Fibroblast of skin of abdomen (primary cell): Measurements from ENCODE around the gene SH3RF2.
"Not testable (repeated sequence)": the region's sequence is repeated elsewhere in the genome, so short reads cannot be mapped to it uniquely, and the experiment has no call there.

Source experiments
- DNase-seq: peaks from one replicate; pipeline ENCODE4 v3.0.0-alpha.2; 2013

Gene SH3RF2

DNA sequence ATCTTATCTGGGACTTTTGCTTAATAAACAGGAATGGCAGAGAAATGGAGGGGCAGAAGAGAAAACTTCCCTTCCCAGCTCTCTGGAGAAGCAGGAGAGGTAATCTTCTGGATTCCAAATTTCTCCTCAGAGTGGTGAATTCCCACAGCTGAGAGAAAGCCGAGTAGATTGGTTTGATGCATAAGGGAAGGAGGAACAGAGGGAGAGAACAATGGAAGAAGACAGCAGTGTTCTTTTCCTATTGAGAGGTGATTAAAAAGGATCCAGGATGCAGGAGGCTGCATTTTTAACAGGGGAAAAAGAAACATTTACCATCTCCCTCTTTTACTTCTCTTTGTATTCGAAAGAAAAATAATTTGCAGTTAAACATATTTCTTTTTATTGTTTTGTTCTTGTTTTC is 13.1 kb downstream of the SH3RF2 start:
- no peak for DNase-seq

DNA sequence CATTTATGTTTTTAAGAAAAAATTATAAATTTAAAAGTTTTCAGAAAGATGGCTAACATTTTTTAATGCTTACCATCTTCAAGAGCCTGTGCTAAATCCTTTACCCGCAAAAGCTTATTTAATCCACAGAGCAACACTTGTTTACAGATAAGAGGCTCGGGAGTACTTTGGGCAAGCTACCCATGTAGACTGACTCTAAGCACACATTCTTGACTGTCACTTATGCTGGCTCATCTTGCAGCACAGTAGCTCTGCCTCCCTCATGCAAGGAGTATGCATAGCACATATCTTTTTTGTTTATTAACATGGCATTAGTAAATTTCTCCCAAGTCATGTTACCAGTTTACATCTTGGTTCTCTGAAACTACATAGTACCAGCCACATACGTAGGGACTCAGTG is 14.7 kb downstream of the SH3RF2 start:
- DNase-seq, result no peak

DNA sequence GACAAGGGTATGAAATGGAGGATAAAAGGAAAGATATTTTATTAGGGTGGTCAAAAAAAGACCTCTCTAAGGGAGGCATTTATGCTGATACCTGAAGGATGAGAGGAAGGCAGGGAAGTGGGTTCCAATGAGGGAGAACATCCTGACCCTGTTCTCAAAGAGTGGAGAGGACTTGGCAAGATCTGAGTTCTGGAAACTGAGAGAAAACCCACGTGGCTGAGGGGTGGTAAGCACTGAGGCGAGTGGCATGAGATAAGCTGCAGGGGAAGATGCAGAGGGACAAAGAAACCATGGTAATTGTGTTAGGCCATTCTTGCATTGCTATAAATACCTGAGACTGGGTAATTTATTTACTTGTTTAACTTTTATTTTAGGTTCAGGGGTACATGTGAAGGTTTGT is 16.8 kb downstream of the SH3RF2 start:
- DNase-seq, result no peak

DNA sequence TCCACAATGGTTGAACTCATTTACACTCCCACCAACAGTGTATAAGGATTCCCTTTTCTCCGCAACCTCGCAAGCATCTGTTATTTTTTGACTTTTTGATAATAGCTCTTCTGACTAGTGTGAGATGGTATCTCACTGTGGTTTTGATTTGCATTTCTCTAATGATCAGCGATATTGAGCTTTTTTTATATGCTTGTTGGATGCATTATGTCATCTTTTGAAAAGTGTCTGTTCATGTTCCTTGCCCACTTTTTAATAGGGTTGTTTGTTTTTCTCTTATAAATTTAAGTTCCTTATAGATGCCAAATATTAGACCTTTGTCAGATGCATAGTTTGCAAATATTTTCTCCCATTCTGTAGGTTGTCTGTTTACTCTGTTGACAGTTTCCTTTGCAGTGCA is 17.8 kb downstream of the SH3RF2 start:
- not testable (repeated sequence) for DNase-seq

DNA sequence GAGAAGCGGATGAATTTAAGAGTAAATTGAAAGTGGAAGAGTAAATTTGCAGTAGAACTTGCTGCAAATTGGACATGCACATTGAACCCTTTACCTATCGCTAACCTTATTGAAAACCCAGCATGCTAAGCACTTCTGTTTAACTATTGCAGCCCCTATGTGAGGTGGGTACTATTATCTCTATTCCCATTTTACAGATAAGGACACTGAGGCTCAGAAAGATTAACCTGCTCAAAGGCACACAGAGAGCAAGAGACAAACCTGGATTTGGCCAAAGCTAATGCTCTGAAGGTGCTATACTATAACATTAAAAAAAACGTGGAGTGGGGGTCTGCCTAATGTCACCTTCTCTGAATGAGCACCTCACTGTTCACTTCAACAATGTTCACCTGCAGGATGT is 21.0 kb downstream of the SH3RF2 start:
- no peak for DNase-seq

DNA sequence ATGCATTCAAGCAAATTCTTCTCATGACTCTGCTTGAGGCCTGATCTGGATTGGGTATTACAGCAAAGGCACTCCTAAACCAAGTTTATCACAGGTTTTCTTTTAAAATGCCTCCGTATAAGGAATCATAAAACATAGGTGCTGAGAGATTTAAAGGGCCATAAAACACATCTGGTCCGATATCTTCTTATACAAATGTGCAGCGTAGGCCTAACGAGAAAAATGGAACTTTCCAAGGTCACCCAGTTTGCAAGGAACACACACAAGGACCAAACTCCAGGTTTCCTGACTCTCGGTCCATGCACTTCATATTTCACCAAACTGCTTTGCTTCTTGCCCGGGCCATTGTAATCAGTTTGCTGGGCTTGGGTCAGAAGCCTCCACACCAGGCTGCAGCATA is 22.1 kb downstream of the SH3RF2 start:
- no peak for DNase-seq

- peak; percentile 28 for DNase-seq
Observed at GRCh38 chr5:145960166-145960565, 23.8 kb downstream of the SH3RF2 start.

DNA sequence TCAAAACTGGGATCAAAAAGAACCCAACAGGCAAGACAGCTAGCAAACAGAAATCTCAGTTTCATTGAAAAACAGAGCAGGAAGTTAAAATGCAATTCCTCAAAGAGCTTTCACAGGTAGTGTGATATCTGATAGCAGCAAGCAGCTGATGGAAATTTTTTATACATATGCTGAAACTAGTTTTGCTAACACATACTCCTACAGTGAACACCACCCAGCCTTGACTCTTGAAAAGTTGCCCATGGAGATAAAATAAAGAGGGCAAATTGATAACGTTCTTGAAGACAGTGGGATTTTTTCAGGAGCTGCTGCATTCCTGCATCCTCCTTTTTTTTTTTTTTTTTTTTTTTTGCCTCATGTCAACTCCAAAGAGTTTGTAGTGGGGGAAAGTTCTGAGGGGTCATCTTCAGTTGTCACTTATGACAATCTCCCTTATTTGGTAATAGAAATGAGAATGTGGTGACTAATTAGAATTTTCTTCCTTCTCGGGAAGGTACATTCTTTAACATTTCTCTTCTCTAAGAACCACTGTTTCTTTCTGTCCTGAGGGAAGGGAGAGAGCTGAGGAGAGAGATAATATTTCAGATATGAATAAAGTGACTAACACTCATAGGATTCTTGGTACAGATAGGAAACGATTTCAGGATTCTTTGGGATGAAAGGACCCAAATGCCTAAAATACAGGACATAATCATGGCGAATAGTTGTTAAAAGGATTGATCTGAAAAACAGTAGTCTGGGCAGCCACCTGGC is 24.6 kb downstream of the SH3RF2 start:
- DNase-seq, result peak; percentile 17

DNA sequence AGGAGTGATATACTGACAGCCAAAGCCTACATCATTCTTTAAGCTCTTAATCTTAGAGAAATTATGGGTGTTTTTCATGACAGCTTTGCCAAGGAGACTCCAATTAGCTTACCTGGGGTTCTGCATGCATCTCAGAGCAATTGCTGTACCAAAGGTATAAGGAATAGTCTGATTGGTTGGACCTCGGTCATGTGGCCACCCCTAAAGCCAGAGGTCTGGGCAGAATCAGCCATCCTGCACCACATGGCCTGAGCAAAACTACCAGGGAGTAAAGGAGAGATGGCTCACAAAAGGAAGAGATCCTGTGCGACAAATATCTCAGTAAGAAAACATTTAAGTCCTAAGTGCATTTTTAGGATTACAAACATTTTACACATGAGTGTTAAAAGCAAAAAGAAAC is 25.6 kb downstream of the SH3RF2 start:
- DNase-seq, result no peak

DNA sequence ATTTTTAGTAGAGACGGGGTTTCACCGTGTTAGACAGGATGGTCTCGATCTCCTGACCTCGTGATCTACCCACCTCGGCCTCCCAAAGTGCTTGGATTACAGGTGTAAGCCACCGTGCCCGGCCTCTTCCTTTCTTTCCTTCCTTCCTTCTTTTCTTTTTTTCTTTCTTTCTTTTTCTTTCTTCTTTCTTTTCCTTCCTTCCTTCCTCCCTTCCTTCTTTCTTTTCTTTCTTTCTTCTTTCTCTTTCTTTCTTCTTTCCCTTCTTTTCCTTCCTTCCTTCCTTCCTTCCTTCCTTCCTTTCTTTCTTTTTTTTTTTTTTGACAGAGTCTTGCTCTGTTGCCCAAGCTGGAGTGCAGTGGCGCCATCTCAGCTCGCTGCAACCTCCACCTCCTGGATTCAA is 27.6 kb downstream of the SH3RF2 start:
- DNase-seq, result not testable (repeated sequence)

- no peak for DNase-seq
Observed at GRCh38 chr5:145965804-145966203, 29.4 kb downstream of the SH3RF2 start.

- no peak for DNase-seq
Observed at GRCh38 chr5:145967296-145967695, 30.9 kb downstream of the SH3RF2 start.

DNA sequence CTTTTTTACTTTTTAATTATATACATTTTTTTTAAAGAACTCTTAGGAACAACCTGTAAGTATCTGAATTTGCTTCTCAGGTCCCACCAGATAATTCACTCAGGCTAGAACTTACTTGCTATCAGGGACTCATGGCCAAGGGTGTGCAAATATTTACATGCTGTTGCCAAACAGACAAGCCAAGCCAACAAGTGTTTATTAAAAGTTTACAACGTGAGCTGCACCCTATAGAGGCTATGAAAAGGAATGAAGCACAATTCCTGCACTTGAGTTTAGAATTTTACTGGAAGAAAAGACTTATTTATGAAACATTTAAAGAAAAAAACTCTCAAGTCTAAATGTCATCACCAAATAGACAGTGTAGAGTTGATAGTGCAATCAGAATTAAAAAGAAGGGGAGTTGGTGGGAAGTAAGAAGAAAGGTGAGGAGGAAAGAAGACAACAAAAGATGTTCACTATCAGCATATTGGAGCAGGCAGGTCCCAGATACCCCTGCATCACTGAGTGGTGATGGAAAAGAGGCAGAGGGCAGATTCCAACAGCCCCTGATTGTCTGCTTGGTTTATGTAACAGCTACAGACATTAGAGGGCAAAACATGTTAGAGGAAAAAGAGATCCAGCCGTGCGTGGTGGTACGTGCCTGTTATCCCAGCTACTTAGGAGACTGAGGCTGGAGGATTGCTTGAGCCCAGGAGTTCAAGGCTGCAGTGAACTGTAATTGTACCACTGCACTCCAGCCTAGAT is 32.8 kb downstream of the SH3RF2 start:
- no peak for DNase-seq

- no peak for DNase-seq
Observed at GRCh38 chr5:145969714-145970092, 33.3 kb downstream of the SH3RF2 start.

DNA sequence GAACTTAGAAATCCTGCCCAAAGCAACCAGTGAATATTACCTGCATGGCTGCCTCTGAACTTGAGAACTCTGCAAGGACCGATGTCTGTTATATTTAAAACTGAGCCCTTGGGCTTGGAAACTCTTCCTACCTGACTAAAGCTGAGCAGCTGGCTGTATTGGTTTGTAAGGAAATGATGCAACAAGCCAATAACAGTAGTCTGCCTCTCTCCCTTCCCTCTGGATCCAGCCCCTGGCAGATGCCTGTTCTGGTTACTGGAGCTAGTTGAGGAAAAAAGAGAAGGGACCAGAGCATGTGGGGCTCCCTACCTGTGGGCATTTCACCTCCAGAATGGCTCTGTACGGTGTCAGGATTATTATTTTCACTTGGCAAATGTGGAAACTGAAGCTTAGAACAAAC is 34.7 kb downstream of the SH3RF2 start:
- peak; percentile 27 for DNase-seq

DNA sequence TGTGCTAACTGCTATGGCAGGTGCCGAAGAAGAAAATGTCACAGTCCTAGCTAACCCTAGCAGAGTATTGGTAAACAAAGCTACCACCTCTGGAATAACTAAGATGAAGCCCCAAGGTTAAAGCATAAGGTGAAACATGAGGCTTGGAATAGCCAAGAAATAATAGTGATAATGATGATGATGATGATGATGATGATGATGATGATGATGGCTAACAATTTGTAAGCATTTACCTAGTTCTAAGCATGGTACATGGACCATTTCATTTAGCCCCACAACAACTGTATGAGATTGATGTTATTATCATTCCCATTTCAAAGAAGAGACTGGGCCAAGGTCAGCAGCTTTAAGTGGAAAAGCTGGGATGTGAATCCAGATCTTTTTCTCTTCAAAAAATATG is 35.3 kb downstream of the SH3RF2 start:
- no peak for DNase-seq

GRCh38 chr5:145975001-145975360 is 38.6 kb downstream of the SH3RF2 start:
- DNase-seq, result no peak

GRCh38 chr5:145975361-145976066 is 39.1 kb downstream of the SH3RF2 start:
- peak; percentile 81 for DNase-seq

DNA sequence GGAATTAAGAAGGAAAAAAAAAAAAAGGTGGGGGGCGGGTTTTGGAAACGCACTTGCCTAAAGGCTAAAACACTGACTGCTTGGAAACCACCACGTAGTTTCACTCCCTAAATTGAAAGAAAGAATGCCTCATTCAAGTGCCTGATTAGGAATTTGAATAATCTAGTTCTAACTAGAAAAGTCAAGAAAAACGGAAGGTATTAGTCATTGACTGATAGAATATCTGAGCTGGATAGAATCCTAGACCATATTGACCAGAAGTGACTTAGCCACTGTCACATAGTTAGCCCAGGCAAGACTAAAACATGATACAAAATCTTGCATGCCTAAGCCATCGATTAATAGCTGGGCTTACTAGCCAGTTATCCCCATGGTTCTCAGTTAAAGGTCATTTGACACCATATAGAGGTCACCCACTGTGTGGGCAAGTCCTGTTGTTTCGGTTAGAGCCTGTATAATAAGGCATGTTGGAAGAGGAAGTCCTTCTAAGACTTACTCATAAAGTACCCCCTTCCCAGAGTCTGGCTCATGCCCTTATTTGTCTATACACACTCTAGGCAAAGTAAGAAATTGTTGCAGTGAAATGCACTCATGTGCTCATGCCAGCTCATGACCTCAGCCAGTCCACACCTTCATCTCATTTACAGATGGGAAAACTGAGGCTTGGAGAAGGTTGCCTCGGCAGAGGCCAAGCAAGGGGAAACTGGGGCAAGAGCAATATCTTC is 40.2 kb downstream of the SH3RF2 start:
- DNase-seq, result peak; percentile 46

DNA sequence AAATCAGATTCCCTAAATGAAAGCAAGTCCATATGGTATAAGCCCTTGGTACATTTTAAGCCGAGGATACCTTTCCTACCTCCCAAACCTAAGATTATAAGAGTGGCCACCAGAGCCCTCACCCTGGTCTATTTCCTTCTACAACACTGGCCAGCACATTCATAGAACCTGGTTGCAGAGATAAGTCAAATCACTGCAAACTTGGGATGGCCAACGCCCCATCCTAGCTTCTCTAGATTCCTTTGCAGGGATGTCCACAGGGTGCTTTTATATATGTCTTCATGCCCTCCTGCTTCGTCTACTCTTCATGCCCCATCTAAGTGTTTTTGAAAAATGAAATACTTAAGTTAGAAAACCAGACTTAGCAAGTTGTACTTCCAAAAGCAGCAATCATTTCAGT is 41.8 kb downstream of the SH3RF2 start:
- no peak for DNase-seq

DNA sequence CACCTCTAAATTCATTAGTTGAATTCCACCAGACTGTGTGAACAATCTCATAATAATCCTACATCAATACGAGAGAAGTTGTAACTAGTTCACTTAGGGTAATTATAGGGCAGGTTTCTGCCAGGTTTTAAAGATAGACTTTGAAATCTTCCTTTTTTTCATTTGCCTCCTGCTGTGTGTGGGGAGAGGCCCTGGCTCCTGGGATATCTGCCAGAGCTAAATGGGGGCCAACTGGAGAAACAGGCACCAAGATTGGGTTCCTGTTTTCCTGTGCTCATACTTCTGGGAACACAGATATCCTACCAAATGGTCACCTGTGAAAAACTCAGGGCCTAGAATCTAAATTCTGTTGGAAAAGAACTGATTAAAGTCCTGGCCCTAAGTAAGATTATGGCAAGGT is 42.3 kb downstream of the SH3RF2 start:
- DNase-seq, result no peak

- DNase-seq, result no peak
Observed at GRCh38 chr5:145979270-145980223, 43.2 kb downstream of the SH3RF2 start.
